Endothelial cell of hepatic sinusoid (primary cell): ENCODE measurements around the gene STK17A.
"Not testable (repeated sequence)": the region's sequence is repeated elsewhere in the genome, so short reads cannot be mapped to it uniquely, and the experiment has no call there.

Source experiments
- in situ Hi-C: cut with HindIII; loops from 2 replicates; pipeline ENCODE4 v1.10.0; 2017; ENCODE audit warnings: low sequenced_read_pairs

The STK17A gene

DNA sequence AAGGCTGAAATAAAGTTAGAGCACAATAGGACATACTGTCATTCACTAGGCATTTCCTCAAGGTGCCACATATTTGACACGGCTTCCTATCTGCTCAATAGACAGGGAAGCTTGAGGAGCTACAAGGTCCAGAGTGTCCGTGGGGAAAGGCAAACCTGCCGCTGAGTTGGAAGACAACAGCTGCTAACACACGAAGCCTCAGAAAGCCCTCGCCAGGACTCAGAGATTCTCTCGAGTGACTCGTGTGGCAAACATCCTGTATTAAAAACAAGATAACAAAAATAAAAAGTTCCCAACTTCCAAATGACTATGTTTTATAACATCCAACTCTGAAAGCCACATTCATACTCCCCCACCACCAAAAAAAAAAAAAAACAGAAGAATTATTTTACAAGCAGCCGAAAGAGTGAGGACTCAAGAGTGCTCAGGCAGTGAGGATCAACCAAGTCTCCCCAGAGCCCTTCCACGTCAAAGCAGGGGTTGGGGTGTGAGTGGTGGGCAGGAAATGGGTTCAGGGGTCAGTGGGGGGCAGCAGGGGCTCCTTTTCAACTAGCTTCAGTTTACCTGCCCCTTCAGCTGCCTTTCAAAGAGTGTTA is 67.6 kb downstream of the STK17A start:
- in situ Hi-C loops, result no loop called here

DNA sequence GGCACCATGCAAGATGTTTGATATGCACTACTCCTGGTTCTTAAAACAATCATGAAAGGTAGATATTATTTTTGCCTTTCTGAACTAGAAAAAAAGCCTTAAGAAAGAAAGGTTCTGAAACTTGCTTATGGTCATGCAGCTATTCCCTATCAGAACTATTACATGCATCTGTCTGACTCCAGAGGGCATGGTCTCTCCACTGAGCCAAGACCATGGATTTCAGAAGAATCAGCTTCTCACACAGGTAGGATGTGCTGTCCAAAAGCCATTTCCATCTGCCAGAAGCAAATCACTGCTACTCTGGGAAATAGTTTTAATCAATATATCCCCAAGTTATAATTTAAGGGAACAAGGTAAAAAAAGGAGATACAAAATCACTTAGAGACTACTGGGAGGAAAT is 69.5 kb downstream of the STK17A start:
- in situ Hi-C loops, result no loop called here

DNA sequence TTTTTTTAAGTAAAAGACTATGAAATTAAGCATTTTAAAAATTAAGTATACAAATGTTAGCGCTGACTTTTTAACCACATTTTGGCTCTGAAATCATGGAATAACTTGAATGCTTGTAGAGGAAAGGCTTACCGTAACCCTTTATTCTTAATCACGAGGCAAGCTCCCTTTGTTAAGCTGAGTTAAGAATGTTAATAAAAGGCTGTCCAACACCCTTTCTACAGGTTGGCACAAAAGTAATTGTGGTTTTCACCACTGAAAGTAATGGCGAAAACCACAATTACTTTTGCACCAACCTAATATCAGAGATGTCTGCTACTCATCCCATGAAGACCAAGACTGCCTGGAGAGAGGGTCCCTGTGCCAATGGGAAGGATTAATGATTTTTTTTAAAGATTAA is 70.6 kb downstream of the STK17A start:
- in situ Hi-C loops, result no loop called here

DNA sequence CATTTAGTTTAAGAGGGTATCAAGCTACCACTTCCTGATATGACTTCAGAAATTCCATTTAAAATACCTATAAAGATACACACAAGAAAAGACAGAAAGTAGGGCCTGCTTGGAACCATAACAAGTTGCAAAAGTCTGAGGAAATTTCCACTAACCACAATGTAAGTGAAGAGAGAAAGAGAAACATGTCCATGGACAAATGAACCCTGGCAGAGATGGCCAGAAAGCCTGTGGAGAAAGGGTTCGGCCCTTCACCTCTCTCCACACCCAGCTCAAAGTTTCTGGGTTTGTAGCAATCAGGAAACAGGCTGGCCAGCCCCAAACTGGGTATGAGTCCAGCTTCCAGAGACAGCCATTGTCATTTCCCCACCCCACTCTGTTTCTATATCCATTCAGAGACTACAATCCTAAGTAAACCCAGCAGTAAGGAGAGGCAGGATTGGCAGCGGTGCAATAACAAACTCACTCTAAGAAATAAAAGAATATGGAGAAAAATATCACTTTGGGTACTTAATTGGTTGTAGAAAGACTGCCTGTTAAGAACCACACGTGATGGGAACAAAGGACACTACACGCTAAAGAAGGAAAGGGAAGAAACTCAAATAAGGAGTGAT is 71.1 kb downstream of the STK17A start:
- in situ Hi-C loops, result no loop called here

DNA sequence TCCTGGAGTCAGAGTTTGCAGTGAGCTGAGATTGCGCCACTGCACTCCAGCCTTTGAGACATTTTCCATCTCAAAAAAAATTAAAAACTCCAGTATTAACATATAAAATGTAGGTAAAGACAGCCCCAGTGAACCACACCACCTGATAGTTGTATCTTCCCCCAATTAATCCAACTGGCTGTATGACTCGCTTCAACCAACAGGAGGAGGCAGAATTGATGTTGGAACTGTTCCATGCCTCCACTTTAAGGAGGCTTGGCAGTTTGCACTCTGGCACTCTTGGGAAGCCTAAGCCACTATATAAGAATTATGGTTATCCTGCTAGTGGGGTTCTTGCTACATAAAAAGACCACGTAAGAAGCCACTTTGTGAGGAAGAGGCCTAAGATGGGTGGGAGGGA is 72.7 kb downstream of the STK17A start:
- in situ Hi-C loops, result no loop called here

DNA sequence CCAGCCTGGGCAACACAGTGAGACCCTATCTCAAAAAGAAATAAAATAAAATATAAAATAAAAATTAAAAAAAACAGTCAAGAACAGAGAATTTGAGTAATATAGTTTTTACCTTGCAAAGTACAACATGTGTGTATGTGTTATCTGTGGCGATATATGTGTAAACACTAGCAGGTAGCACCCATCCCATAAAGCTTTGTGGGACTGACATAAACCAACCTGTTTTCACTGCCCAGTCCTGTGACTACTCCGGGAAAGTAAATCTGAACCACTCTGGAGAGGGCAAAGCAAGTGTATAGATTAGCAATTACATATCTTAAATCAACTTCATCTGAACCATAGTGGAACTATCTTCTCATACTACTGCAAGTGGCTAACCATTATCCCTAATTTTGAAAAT is 74.1 kb downstream of the STK17A start:
- in situ Hi-C loops, result no loop called here

DNA sequence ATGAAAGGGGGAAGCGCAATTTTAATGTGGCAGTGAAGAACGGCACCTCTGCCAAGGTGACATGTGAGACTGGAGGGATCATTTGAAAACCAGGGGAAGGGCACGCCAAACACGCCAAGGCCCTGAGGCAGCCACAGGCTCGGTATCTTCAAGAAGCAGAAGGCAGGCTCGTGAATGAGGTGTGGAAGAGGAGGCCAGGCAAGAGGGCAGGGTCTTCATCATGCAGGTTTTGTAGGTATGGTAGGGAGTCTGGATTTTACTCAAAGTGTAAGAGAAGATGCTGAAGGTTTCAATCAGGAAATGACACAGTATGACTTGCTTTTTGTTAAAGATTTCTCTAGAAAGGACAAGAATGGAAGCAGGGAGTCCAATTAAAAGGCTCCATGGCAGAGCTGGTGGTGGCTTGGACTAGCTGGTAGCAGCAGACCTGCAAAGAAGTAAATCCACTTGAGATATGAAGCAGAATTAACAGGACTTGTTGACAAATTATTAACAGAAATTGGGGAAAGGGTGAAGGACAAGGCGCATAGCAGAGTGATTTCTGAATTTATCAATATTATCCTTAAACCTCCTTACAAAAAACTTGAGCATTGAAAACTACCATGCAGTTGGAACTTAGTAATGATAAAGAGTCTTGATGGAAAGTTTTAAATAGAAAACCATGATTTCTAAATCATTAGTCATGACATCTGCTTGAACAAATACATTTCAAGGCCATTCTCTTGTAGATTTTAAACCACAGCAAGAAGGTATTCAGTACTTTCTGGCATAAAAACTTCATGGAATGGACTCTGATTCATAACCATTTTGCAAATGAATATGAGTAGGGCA is 76.0 kb downstream of the STK17A start:
- in situ Hi-C loops, result no loop called here

DNA sequence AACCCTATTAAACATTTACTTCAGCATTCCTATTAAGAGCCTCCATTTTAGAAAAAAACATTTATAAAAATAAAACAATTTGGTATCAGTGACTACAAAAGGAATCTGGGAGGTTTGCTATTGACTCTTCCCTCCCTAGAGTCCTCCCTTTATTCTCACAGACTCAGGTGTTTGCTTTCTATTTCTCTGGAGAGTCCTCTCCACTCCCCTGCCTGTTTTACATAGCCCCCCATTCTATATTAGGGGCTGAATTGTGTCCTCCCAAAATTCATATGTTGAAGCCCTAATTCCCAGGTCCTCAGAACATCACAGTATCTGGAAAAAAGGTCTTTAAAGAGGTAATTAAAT is 76.6 kb downstream of the STK17A start:
- in situ Hi-C loops, result no loop called here

DNA sequence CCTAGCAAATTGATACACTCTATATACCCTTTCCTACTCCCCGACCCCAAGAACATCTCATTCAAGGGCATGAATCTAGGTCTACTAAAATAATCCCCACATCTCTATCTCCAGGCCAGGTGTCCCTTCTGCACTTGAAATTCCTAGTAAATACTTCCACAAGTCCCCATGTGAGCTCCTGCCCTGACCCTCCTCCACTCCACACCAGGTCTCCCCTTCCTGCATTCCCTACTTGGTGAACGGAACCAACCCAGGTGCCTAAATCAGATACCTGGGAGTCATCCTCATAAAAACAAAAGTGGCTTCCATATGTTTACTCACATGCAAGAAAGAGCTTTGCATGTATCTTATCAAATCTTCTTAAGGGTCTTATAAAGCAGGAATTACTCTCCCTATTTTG is 77.2 kb downstream of the STK17A start:
- in situ Hi-C loops, result no loop called here

DNA sequence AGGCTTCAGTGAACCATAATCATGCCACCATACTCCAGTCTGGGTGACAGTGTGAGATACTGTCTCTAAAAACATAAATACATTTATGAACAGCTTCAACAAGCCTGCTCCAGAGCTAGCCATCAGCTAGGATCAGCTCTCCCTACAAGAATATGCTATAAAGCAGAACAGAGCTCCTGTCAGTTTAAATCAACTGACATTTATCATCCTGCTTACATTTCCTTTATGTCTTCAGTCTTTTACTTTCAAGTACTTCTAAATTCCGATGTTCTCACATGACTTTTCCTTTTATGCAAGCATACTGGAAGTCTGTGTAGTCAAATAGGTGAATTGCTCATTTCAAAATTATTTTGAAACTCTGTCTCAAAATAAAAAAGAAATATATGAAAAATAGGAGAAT is 81.8 kb downstream of the STK17A start:
- in situ Hi-C loops, result no loop called here

DNA sequence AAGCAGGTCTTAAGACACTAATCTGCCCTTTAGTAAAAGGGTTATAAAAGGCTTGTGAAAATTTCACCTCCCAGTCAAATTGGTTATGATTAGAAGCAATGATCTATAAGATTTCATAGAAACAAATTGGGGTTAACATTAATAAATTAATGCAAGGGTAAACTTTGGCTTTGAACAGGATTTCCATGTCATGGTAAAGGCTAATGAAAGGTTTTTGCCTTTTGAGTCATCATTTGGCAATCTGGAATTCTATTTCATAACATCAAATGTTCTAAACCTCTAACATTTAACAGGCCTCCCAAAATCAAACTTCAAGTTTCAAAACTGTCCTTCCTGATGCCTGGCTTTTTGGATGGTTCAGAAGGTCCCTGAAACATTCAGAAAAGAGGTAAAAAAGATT is 84.0 kb downstream of the STK17A start:
- in situ Hi-C loops, result no loop called here

DNA sequence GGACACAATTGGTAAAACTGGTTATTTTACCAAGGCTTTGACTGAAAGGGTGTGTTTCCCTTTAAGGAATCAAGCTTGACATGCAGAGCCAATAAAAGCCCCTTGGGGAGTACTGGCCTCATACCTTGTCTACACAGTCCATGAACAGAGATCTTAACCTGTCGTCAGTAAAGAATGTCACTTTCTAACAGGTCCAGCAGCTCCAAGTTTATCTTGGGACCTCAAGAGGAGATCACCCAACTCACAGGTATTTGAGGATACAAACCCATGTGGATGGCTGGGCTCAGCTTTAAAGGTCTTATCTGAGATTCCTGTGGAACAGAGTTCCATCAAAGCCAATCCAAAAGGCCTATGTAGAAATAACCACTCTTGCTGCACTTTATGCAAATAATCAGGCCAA is 85.1 kb downstream of the STK17A start:
- in situ Hi-C loops, result no loop called here

DNA sequence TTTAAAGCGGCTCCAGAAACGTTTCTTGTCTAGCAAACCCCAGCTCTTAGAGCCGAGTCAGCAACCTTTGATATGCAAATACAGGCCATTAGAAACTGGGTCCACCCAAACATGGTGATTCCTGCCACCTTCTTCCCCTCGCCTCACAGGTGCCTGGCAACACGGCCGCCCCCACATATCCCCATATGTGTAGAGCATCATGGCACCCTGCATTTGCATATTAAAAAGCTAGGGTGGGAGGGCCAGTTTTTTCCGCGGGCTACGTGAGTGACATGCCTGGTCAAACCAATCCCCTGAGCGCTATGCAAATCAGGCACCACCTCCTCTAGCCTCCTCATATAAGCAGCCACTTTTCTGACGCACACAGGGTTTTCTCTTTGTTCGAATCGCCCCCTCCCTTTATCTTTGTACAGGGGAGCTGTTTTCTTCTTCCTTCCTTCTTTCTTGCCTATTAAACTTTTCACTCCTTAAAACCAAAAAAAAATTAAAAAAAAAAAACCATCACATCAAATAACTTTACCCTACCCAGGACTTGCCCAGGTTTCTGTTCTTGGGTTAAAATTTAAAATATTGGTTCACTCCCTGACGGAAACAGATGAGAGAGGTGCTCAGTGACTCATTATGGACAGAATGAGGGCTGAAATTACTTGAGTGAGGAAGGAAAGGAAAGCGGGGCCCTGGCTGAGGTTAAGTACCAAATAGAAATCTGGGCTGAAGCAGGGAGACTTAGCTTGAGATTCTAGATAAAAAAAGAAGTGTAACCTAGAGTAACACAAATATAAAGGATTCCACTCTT is 86.6 kb downstream of the STK17A start:
- in situ Hi-C loops, result no loop called here

DNA sequence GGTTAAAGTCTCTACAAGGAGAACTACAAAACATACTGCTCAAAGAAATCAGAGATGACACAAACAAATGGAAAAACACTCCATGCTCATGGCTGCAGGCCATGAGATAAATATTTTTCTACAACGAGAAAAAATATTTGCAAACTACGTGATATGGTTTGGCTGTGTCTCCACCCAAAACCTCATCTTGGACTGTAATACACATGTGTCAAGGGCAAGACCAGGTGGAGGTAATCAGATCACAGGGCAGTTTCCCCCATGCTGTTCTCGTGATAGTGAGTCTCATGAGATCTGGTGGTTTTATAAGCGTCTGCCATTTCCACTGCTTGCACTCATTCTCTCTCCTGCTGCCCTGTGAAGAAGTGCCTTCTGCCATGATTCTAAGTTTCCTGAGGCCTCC is 88.6 kb downstream of the STK17A start:
- in situ Hi-C loops, result no loop called here

DNA sequence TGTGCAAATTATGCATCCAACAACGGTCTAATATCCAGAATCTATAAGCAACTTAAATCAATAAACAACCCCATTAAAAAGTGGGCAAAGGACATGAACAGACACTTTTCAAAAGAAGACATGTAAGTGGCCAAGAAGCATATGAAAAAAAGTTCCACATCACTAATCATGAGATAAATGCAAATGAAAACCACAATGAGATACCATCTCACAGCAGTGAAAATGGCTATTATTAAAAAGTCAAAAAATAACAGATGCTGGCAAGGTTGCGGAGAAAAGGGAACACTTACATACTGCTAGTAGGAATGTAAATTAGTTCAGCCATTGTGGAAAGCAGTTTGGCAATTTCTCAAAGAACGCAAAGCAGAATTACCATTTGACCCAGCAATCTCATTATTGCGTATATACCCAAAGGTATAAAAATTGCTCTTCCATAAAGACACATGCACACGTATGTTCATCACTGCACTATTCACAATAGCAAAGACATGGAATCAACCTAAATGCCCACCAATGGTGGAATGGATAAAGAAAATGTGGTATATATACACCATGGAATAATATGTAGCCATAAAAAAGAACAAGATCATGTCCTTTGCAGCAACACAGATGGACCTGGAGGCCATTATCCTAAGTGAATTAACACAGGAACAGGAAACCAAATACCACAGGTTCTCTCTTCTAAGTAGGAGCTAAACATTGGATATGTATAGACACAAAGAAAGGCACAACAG is 90.5 kb downstream of the STK17A start:
- in situ Hi-C loops, result not testable (repeated sequence)

DNA sequence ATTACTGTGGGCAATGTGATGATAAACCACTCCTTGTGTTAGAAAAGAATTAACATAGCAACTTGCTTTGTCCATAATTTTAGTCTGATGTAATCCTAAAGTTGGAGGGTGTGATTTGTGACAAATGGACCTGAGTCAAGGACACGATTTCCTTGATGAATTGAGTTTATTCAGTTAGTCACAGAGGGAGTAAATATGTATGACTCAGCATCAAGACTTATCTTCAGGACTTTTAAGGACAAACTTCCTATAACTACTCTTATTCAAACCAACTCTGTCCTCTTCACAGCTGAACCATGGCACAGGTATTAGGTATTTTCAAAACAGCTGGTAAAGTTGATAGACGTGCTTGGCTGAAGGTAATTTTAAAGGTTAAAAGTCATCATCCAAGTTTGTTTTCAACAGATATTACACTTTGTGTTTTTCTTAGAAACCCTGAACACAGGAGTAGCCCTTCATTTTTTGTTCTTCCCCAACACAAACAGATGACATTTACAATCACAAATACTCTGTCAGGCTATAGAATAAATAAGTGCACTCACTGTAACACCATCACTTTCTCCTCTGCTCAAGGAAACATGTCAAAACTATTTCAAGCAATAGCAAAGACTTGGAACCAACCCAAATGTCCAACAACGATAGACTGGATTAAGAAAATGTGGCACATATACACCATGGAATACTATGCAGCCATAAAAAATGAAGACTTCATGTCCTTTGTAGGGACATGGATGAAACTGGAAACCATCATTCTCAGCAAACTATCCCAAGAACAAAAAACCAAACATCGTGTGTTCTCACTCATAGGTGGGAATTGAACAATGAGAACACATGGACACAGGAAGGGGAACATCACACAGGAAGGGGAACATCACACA is 91.9 kb downstream of the STK17A start:
- in situ Hi-C loops, result no loop called here
